GM12878 (cell line): ENCODE results near the gene CKS2. TPM values are rescaled to one million over a fixed set of nuclear protein-coding genes. Genes with fewer than 3 reads are reported as not detected.

Experiments used
- ATAC-seq: fragments of 200-7000 bp; cut with Tn5 transposase; 3 replicates; pipeline ENCODE4 v1.9.1; 2020; ENCODE audit warnings: mild to moderate bottlenecking, moderate library complexity
- BruUV-seq: library from RNA; stranded (reverse); fragments of 400-500 nt; replicated peaks from 2 replicates; lab custom pipeline; 2021; lab: Mats Ljungman, UMichigan
- CTCF ChIA-PET: fragments of 300-600 bp; sonication (Branson Sonifier 250); formaldehyde crosslinking; extraction: SDS; loops from one replicate; lab custom pipeline; 2021; ENCODE audit warnings: inconsistent platforms; lab: Yijun Ruan, JAX
- POLR2A ChIA-PET: fragments of 350-600 bp; formaldehyde crosslinking; extraction: SDS; loops from one replicate; lab custom pipeline; 2021; ENCODE audit warnings: inconsistent platforms; lab: Charles Lee
- RAD21 ChIA-PET: fragments of 300-600 bp; sonication (Branson Sonifier 250); formaldehyde crosslinking; loops from one replicate; lab custom pipeline; 2023; ENCODE audit warnings: antibody characterized with exemption; ENCODE audit not compliant: unreplicated experiment; lab: Charles Lee
- SMC1A ChIA-PET: fragments of 300-600 bp; sonication (Branson Sonifier 250); formaldehyde crosslinking; loops from one replicate; lab custom pipeline; 2023; ENCODE audit not compliant: unreplicated experiment, uncharacterized antibody; lab: Charles Lee
- DNase-seq: peaks from one replicate; pipeline ENCODE4 v3.0.0-alpha.2; 2011; ENCODE audit warnings: low read depth, low spot score
- FAIRE-seq: peaks from 3 replicates; lab custom pipeline; 2011; peaks lifted over from hg19 to GRCh38; lab: Jason Lieb, UNC
- H2AFZ ChIP-seq: 2 replicates; pipeline ENCODE4 v1.6.0; 2011; ENCODE audit warnings: low read depth, low read length, control low read depth; ENCODE audit not compliant: control insufficient read depth
- H3K27ac ChIP-seq: 2 replicates; pipeline ENCODE4 v1.5.1; 2011; ENCODE audit warnings: control low read depth; ENCODE audit not compliant: control insufficient read depth, insufficient read depth
- H3K27me3 ChIP-seq, 2 experiments: replicated peaks in 1 of 2; 2 replicates each; pipeline versions ENCODE4 v1.6.0 to v1.6.1; 2011; ENCODE audit warnings: low read length in 1 of 2; ENCODE audit not compliant: control insufficient read depth in 2 of 2, insufficient read depth in 2 of 2
- H3K36me3 ChIP-seq, 2 experiments: 2 replicates each; pipeline ENCODE4 v1.5.1; 2011; ENCODE audit warnings: low read length in 1 of 2; ENCODE audit not compliant: control insufficient read depth in 2 of 2, insufficient read depth in 2 of 2
- H3K4me1 ChIP-seq: 2 replicates; pipeline ENCODE4 v1.6.1; 2011; ENCODE audit warnings: mild to moderate bottlenecking, low read length, moderate library complexity, mixed read lengths; ENCODE audit not compliant: control insufficient read depth, insufficient read depth
- H3K4me2 ChIP-seq: 2 replicates; pipeline ENCODE4 v1.6.0; 2011; ENCODE audit warnings: control low read depth; ENCODE audit not compliant: control insufficient read depth, insufficient read depth
- H3K4me3 ChIP-seq: fragments of 200-600 bp; sonication (generic); 2 replicates; pipeline ENCODE4 v1.5.1; 2016
- H3K79me2 ChIP-seq: 2 replicates; pipeline ENCODE4 v1.6.0; 2011; ENCODE audit warnings: low read length; ENCODE audit not compliant: control insufficient read depth, insufficient read depth
- H3K9ac ChIP-seq: 2 replicates; pipeline ENCODE4 v1.8.0; 2011; ENCODE audit warnings: low read length, control low read depth, mixed read lengths; ENCODE audit not compliant: control insufficient read depth, insufficient read depth
- H3K9me3 ChIP-seq: replicated peaks from 3 replicates; pipeline ENCODE4 v1.5.1; 2011; ENCODE audit warnings: mild to moderate bottlenecking, low read length; ENCODE audit not compliant: control insufficient read depth, insufficient read depth
- H4K20me1 ChIP-seq: 2 replicates; pipeline ENCODE4 v1.6.0; 2011; ENCODE audit not compliant: control insufficient read depth, insufficient read depth
- ASH2L ChIP-seq: fragments of 300-600, 200-600 bp; sonication (generic); IDR thresholded peaks from 2 replicates; pipeline ENCODE4 v1.6.1; 2017; ENCODE audit warnings: low read depth, mild to moderate bottlenecking, borderline replicate concordance
- ATF2 ChIP-seq: IDR thresholded peaks from 2 replicates; pipeline ENCODE4 v1.6.1; 2012; ENCODE audit warnings: low read length, inconsistent platforms
- ATF3 ChIP-seq: IDR thresholded peaks from 2 replicates; pipeline ENCODE4 v1.6.1; 2011; ENCODE audit warnings: low read depth, mild to moderate bottlenecking, low read length, moderate library complexity, borderline replicate concordance; ENCODE audit errors: extremely low read depth
- BCL11A ChIP-seq: IDR thresholded peaks from 2 replicates; pipeline ENCODE4 v1.6.1; 2011; ENCODE audit warnings: low read depth, low read length
- BCL3 ChIP-seq: IDR thresholded peaks from 2 replicates; pipeline ENCODE4 v1.6.1; 2011; ENCODE audit warnings: borderline replicate concordance, low read depth, mild to moderate bottlenecking, moderate library complexity, low read length; ENCODE audit not compliant: insufficient read depth, poor library complexity, severe bottlenecking
- BMI1 ChIP-seq: fragments of 450-650 bp; IDR thresholded peaks from 2 replicates; pipeline ENCODE4 v1.6.1; 2016; ENCODE audit warnings: mild to moderate bottlenecking, moderate library complexity, borderline replicate concordance
- BRCA1 ChIP-seq: IDR thresholded peaks from 2 replicates; pipeline ENCODE4 v1.6.1; 2011; ENCODE audit warnings: low read depth, low read length, improper control_type of control experiment
- CBX3 ChIP-seq: fragments of 200-600 bp; sonication (generic); IDR thresholded peaks from 2 replicates; pipeline ENCODE4 v1.6.1; 2016; ENCODE audit warnings: low read depth, borderline replicate concordance
- CBX5 ChIP-seq: sonication (generic); IDR thresholded peaks from 2 replicates; pipeline ENCODE4 v1.6.1; 2016; ENCODE audit warnings: low read depth, moderate library complexity, mild to moderate bottlenecking, inconsistent platforms
- ETV6 ChIP-seq, 2 experiments: fragments of 450-650 bp in 1 of 2; IDR thresholded peaks in 1 of 2; conservative IDR thresholded peaks in 1 of 2; 2 replicates each; pipeline ENCODE4 v1.6.1; 2014; ENCODE audit warnings: antibody characterized with exemption in 1 of 2, borderline replicate concordance in 1 of 2, low read depth in 1 of 2, mild to moderate bottlenecking in 1 of 2, moderate library complexity in 1 of 2
- FOS ChIP-seq: IDR thresholded peaks from 3 replicates; pipeline ENCODE4 v1.6.1; 2011; ENCODE audit warnings: borderline replicate concordance; ENCODE audit not compliant: insufficient read length; ENCODE audit errors: extremely low read depth
- IRF4 ChIP-seq: IDR thresholded peaks from 2 replicates; pipeline ENCODE4 v1.6.1; 2011; ENCODE audit warnings: low read depth, low read length
- JUND ChIP-seq: IDR thresholded peaks from 2 replicates; pipeline ENCODE4 v1.6.1; 2012; ENCODE audit warnings: low read depth, mild to moderate bottlenecking, low read length, improper control_type of control experiment, moderate library complexity
- KDM1A ChIP-seq: fragments of 200-600 bp; sonication (generic); IDR thresholded peaks from 2 replicates; pipeline ENCODE4 v1.6.1; 2016; ENCODE audit warnings: borderline replicate concordance
- NR2C1 ChIP-seq: fragments of 450-650 bp; IDR thresholded peaks from 2 replicates; pipeline ENCODE4 v1.6.1; 2017; ENCODE audit warnings: antibody characterized with exemption, mild to moderate bottlenecking, moderate library complexity
- RUNX3 ChIP-seq: IDR thresholded peaks from 2 replicates; pipeline ENCODE4 v1.6.1; 2012; ENCODE audit warnings: low read length, inconsistent platforms
- SKIL ChIP-seq: fragments of 450-650 bp; IDR thresholded peaks from 2 replicates; pipeline ENCODE4 v1.6.1; 2017; ENCODE audit warnings: mild to moderate bottlenecking, low read depth, inconsistent platforms; ENCODE audit not compliant: poor library complexity, severe bottlenecking
- TAF1 ChIP-seq: IDR thresholded peaks from 2 replicates; pipeline ENCODE4 v1.6.1; 2011; ENCODE audit warnings: mild to moderate bottlenecking, low read depth, low read length, borderline replicate concordance
- WGBS: methylation state at CpG from one replicate; pipeline ENCODE4 v1.1.6; 2016; ENCODE audit warnings: low lambda C conversion rate; ENCODE audit not compliant: insufficient replicate concordance, insufficient coverage; ENCODE audit errors: missing lambda C conversion rate; 5-methylcytosine and 5-hydroxymethylcytosine counted together
- in situ Hi-C: fragments of 300-500 bp; cut with MboI; formaldehyde crosslinking; loops from 9 replicates; pipeline ENCODE4 v1.14.3; 2018; ENCODE audit warnings: mixed read lengths
- intact Hi-C: fragments of 100-400 bp; cut with micrococcal nuclease; formaldehyde crosslinking; loops from one replicate; pipeline ENCODE4 v1.14.2; 2022; ENCODE audit not compliant: unreplicated experiment
- polyA plus RNA-seq, 11 experiments: library from polyadenylated mRNA; depleted of rRNA in 4 of 11; unstranded in 6 of 11; stranded (reverse) in 5 of 11; fragments of >200 nt; fragmentation: Nextera tagmentation in 4 of 11; fragmentation: Illumina TruSeq in 1 of 11; extraction: Ambion mirVana in 4 of 11; extraction: Trizol in 1 of 11; gene quantifications; 1 replicate in 1 of 11; 2 replicates in 10 of 11; pipeline versions ENCODE4 v1.2.1 to v1.2.3, GENCODE V29; 2011 to 2016; ENCODE audit warnings: inconsistent platforms in 2 of 11, missing spikeins in 2 of 11, low read depth in 1 of 11
- total RNA-seq, 4 experiments: library from RNA; depleted of rRNA in 3 of 4; stranded (reverse); fragments of >200 nt in 3 of 4; fragmentation: Illumina TruSeq in 1 of 4; extraction: Trizol in 1 of 4; gene quantifications; 2 replicates each; pipeline versions ENCODE4 v1.2.1 to v1.2.3, GENCODE V29; 2013 to 2021

Gene CKS2
- total and polyA plus RNA-seq, 10 of the 15 experiments (the other 5 are each of a cell fraction or from before 2014, with no cell fraction given), result 172 to 1,251 (median 503) TPM

GRCh38 chr9:89291741-89292140, 19.3 kb upstream of the CKS2 start (continued):
- TF ChIP-seq TAF1 (no peak), NR2C1 (no peak), BMI1 (no peak), CBX5 (no peak)

- H3K36me3 ChIP-seq, result no peaks in the 10 kb centered on the region
- ChIA-PET RAD21 (no interaction called here), SMC1A (no interaction called here), CTCF (no interaction called here), POLR2A (interaction anchor here (0.7 kb wide), 1 partner anchor 10 kb away, joined by 3 read pairs; no protein-coding TSS in a partner anchor)
- WGBS, result 0% methylated on average over 1 of the region's 1 CpG
- H2AFZ ChIP-seq, result no peak overlapping the region
- DNase-seq (no peak), ATAC-seq (no peak), FAIRE-seq (no peak)
- H3K4me3 ChIP-seq, result no peak overlapping the region
- no peaks in the 10 kb centered on the region for H3K27me3 ChIP-seq
- H3K4me2 ChIP-seq, result no peak overlapping the region
- in situ Hi-C loops, result no loop called here
- no TSS peak for BruUV-seq
- H4K20me1 ChIP-seq, result no peaks in the 10 kb centered on the region
- intact Hi-C loops, result no loop called here
- no peak overlapping the region for H3K27ac ChIP-seq
- no peaks in the 10 kb centered on the region; the same call in 2 of the 3 replicates for H3K9me3 ChIP-seq
- H3K9ac ChIP-seq, result no peak overlapping the region
- no peaks in the 10 kb centered on the region for H3K79me2 ChIP-seq
- H3K4me1 ChIP-seq, result no peaks in the 10 kb centered on the region
- TF ChIP-seq ASH2L (no peak), RUNX3 (no peak), SKIL (no peak), KDM1A (no peak), ATF3 (no peak), ETV6 (conservative IDR thresholded peaks at IDR 0.05 in 1 of 2, IDR thresholded peaks at IDR 0.05 in 1 of 2; ENCODE audit: borderline replicate concordance in 1 of 2, low read depth in 1 of 2) (no peak), CBX3 (no peak), IRF4 (no peak), BCL11A (no peak), ATF2 (no peak), BRCA1 (no peak), FOS (no peak), BCL3 (no peak), JUND (no peak)
Observed at GRCh38 chr9:89293014-89293413, 18.0 kb upstream of the CKS2 start.
